GM04504 (cell line): ENCODE results near the gene NBPF1.
"Not testable (repeated sequence)": the region's sequence is repeated elsewhere in the genome, so short reads cannot be mapped to it uniquely, and the experiment has no call there.

Experiments
- DNase-seq: peaks from one replicate; pipeline ENCODE4 v3.0.0-alpha.2; 2012; ENCODE audit warnings: low read depth

The NBPF1 gene

GRCh38 chr1:16605532-16606505 is 7.5 kb downstream of the NBPF1 start:
- no peak for DNase-seq

- no peak for DNase-seq
These were observed 8.2 kb downstream of the NBPF1 start for GRCh38 chr1:16605213-16605525.

GRCh38 chr1:16604514-16605212 is 8.7 kb downstream of the NBPF1 start:
- DNase-seq: not testable (repeated sequence)

DNA sequence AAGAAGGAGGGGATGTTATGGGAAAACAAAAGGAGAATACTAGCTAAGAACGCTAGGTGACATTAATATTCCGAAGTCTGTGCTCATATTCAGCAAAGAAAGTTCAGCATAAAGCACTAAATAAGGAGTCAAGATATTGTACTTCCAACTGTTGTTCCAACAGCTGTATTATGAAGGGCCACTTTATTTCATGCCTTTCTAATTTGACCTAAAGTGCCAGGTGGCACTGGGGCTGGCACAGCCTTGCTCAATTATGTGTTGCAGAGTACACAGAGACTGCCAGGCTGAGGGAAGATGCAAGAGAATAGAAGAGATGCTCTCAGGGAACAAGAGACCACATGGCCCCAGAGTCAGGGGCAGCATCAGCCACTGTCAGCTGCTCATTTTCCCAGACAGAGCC is 9.7 kb downstream of the NBPF1 start:
- DNase-seq: not testable (repeated sequence)

DNA sequence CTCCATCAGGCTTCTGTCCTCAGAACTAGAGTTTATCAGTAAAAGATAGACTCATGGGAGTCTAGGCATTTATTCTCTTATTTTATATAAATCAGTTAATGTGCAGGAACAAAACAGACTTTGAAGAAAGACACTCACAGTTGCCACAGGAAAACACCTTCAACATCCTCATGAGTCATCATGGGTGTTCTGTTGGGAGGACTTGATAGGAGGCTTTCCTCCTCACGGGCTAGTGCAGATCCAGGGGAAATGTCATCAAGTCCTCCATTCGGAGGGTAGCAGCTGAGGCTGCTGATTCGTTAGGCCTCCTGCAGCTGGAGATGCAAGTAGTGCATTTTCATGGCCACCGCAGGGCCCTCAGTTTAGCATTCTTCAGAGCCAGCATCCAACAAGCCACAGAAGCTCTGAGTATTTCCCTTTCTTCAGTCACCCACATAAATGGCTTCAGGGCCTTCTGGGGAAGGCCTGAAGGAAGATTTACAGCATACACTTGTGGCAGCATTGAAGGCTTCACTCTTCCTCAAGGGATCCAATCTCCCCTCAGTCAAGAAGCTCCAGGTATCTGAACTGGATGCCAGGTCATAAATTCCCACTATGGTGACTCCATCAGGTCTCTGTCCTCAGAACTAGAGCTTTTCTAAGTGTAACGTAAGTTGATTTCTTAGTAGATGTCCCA is 10.9 kb downstream of the NBPF1 start:
- DNase-seq: not testable (repeated sequence)

DNA sequence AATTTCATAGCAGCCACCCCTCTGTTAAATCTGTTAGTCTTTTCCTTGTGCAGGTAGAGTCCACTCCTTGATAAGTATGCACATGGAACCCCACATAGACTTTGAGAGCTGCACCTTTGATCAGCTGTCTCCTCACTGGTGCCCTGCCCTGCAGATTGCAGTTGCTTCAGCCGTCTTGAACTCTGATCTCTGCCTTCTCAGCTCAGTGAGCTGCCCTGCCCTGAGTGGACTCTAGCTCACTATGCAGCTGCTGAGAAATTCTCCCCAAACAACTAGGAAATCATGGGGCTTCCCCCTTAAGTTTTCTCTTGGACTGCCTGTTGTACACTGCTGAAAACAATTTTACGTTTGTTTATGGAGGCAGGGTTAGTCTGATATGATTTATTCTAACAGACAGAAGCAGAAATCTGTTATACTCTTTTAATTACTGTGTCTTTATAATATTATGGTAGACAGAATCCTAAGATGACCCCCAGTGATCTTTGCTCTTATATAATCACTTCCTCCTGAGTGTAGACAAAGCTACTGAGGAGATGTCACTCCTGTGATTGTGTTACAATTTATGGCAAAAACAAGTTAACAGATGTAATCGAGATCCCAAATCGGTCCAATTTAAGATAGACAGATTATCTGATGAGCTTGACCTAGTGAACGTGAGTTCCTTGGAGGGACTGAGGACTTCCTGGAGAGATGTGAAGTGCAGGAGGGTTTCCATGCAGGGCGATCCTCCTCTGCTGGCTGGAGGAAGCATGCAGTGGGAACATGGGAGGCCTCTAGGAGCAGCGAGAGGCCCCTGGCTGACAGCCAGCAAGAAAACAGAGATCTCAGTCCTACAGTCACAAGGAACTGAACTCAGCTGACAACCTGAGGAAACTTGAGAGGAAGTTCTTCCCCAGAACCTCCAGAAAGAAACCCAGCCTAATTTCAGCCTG is 12.2 kb downstream of the NBPF1 start:
- not testable (repeated sequence) for DNase-seq

DNA sequence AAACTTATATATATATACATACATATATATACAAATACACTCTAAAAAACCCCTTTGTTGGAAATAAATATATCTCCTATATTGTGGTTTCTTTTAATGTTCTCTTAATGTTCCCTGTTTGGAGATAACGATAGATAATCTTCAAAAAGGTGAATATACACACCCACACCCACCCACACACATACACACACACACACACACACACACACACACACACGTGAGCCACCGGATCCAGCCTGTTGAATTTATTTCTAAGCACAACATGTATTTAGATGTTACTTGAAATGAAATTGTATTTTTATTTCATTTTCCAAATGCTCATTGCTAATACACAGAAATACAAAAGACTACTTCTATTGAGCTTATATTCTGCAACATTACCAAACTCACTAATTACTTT is 14.0 kb downstream of the NBPF1 start:
- not testable (repeated sequence) for DNase-seq

DNA sequence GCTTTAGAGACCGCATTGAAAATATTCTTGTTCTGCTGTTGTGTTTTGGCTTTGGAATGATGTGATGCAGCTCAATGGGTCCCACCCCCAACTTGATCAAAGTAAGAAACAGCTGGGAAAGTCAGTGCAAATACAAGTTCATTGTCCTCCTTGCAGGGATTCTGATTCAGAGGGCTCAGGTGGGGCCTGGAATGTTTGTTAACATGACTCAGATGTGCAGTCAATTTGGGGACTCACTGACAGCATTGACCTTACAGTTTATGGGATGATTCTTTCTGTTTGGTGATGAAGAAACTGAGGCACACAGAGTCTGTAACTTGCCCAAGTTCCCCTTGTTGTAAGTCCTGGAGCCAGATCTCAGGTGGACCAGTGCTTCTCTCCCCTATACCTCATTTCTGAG is 18.1 kb downstream of the NBPF1 start:
- not testable (repeated sequence) for DNase-seq

DNA sequence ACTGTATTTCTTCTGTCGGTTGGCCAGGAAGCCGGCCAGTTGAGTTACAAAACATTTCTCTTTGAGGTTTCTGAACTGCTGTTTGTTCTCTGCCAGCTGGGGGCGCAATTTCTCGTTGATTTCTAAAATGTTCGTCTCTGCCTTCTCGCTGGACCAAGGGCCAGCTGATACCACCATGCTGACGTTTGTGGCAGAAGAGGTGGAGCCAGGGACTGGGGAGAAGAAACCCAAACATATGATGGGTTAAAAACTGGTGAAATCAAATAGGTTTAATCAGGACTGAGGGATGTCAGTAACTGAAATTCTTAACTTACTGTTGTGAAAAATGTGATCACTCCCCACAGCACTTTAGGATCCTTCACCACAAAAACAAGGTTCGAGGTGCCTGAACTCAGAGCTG is 21.5 kb downstream of the NBPF1 start:
- not testable (repeated sequence) for DNase-seq

DNA sequence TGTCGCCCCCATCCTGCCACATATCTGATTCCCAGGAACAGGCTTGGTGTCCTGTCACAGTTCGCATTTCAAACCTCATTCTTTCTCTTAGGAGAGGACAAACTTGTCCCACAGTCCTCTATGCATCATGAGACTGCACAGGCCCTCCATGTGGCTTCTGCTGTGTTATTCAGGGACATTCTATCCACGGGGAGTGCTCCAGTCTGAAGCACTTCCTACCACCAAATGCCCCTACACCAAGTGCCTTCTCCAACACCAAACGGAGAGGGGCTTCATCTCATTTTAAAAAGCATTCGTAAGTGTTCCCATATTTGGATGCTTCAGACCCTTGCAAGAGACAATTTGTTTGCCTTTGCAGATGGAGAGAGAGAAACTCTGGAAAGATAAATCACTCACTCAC is 25.3 kb downstream of the NBPF1 start:
- DNase-seq: not testable (repeated sequence)

GRCh38 chr1:16587639-16588038 is 25.7 kb downstream of the NBPF1 start:
- DNase-seq: not testable (repeated sequence)

DNA sequence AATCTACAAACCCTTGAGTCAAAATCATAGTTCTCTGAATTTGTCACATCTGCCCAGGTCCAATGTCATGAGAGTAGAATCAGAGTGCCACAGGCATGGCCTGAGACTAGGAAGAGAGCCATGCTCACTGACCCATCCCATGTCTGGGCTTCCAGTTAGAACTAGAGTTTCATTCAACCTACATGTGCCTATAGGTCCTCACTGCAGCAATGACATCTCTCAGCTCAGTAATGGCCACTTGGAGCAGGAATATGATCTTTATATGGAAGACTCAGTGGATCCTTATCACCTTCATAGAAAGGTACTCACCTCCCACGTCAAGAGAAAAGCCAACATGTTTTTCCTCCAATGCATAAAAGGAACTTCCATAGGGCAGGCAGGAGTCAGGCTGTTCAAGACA is 48.0 kb downstream of the NBPF1 start:
- not testable (repeated sequence) for DNase-seq

- not testable (repeated sequence) for DNase-seq
These were observed 52.3 kb downstream of the NBPF1 start for GRCh38 chr1:16561035-16561434.

- not testable (repeated sequence) for DNase-seq
These were observed 52.9 kb downstream of the NBPF1 start for GRCh38 chr1:16560498-16560897.

- not testable (repeated sequence) for DNase-seq
These were observed 53.7 kb downstream of the NBPF1 start for GRCh38 chr1:16559688-16560087.

DNA sequence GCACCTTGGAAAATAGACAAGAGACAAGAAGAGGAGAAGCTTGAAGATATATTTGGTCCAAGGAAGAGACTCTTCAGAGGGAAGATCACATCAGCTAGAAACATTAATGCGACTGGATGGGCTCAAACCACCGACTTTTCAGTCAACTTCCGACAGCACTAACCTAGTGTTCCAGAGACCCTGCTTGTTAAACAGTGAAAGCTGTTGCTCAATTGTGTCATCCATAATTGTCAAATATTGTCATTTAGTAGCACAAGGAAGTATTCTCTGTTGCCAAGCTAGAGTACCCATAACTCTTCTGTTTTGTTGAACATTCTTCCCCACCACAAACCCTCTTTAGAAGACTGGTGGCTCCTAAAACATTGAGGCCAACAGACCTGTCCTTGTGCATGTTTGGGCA is 56.3 kb downstream of the NBPF1 start:
- DNase-seq: not testable (repeated sequence)

DNA sequence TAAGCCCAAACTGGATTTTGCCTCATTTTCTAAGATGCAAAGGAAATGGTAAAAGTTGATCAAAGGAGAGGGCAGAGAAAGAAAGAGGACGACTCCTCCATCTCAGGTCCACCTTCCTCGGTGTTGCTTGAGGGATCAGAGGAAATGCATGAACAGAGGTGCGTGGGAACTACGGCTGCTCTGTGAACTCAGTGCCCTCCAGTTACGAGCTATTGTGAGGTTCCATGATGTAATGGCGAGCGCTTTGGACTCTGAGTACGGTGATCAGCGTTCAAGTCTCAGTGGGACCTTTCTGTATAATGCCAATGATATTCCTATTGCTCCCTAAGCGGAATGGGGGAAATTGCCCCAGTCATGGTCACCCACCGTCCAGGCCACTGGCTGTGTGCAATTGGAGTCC is 60.1 kb downstream of the NBPF1 start:
- not testable (repeated sequence) for DNase-seq

DNA sequence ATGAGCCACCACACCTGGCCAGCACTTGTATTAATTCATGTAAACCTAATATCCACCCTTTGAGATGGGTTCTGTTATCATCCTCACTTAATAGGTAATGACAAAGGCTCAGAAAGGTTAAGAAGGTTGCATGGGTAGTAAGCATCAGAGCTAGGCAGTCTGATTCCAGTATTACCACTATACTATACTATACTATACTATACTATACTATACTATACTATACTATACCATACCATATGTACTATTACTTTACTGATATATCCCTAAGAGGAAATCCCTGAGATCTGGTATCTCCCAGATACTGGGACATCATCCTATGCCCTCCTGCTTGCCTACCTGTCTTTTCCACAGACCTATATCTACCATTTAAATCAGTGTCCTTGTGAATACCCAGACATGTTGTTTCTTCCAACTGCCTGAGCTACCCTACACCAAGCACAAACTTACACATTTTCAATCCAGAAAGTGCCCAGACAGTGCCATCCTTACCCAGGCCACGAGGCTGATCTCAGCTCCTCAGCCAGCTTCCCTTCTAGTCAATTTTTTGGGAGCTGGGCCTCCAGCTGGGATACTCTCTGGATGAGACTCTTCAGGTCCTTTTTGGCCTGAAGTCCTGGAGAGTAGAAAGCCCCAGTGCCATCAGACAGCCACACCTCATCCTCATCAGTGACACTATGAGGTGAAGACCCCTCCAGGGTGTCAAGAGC is 63.0 kb downstream of the NBPF1 start:
- DNase-seq: not testable (repeated sequence)

- DNase-seq: not testable (repeated sequence)
These were observed 63.8 kb downstream of the NBPF1 start for GRCh38 chr1:16549545-16549944.

DNA sequence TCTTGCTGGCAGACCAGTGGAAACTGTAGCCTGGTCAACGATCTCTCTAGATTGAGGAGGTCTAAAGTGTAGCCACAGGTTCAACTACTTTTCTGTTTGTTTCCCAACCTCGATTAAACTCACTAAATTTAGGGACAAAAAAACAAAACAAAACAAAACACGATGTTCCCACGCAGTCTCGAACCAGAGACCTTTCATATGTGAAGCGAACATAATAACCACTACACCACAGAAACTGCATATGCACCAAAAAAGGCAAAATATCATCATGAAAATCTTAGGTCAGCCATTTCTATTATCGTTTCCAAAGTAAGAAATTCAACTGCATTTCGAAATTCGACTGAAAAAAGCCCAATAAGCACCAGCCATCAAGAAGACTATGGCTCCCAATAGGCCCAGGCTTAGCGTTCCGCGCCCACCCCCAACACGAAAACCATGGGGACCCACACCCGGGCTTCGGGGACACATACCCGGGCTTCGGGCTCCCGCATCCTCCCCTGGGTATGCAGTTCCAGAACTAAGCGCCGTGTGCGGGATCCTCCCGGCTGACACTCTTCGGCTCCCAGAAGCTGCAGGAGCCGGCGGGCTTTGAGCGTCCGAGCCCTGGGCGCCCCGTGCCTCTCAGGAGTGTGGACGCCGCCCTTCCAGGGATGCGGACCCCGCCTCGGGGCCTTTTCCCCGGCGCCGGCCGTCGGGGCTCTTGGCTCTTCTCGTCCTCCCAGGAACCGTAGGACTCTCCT is 65.7 kb downstream of the NBPF1 start:
- not testable (repeated sequence) for DNase-seq
